IMR-90 (cell line): ENCODE data around the gene INHBC. TPM values are rescaled to one million over a fixed set of nuclear protein-coding genes. Genes with fewer than 3 reads are reported as not detected.

Experiments
- ATAC-seq: fragments of 200-7000 bp; cut with Tn5 transposase; 2 replicates; pipeline ENCODE4 v1.9.1; 2020; ENCODE audit warnings: low read depth, mild to moderate bottlenecking, moderate library complexity
- BruUV-seq: library from RNA; stranded (reverse); fragments of 400-500 nt; replicated peaks from 2 replicates; lab custom pipeline; 2021; lab: Mats Ljungman, UMichigan
- CTCF ChIA-PET: fragments of 300-600 bp; formaldehyde crosslinking; extraction: SDS; loops from one replicate; lab custom pipeline; 2021; ENCODE audit warnings: antibody characterized with exemption; lab: Yijun Ruan, JAX
- POLR2A ChIA-PET: fragments of 300-600 bp; sonication (Branson Sonifier 250); formaldehyde crosslinking; loops from one replicate; lab custom pipeline; 2022; ENCODE audit warnings: antibody characterized with exemption; ENCODE audit not compliant: unreplicated experiment; lab: Charles Lee
- DNase-seq: peaks from one replicate; pipeline ENCODE4 v3.0.0; 2013
- H2AFZ ChIP-seq: replicated peaks from 2 replicates; pipeline ENCODE3; 2013; ENCODE audit warnings: low read length, mild to moderate bottlenecking; ENCODE audit not compliant: poor library complexity
- H2AK5ac ChIP-seq: 2 replicates; pipeline ENCODE4 v1.6.1; 2013; ENCODE audit warnings: low read depth, low read length, inconsistent platforms
- H2AK9ac ChIP-seq: replicated peaks from 2 replicates; pipeline ENCODE3; 2013; ENCODE audit warnings: mild to moderate bottlenecking, low read depth, low read length, moderate library complexity; ENCODE audit not compliant: poor library complexity
- H2BK120ac ChIP-seq: 2 replicates; pipeline ENCODE4 v1.6.1; 2013; ENCODE audit warnings: low read depth, low read length, inconsistent platforms
- H2BK15ac ChIP-seq: 3 replicates; pipeline ENCODE4 v1.6.1; 2013; ENCODE audit warnings: low read depth, low read length, inconsistent platforms
- H2BK20ac ChIP-seq: 2 replicates; pipeline ENCODE4 v1.6.1; 2013; ENCODE audit warnings: low read depth, mild to moderate bottlenecking, inconsistent platforms, low read length, moderate library complexity
- H2BK5ac ChIP-seq: 2 replicates; pipeline ENCODE4 v1.6.1; 2013; ENCODE audit warnings: mild to moderate bottlenecking, low read depth, low read length, inconsistent platforms; ENCODE audit not compliant: poor library complexity, severe bottlenecking
- H3K14ac ChIP-seq: replicated peaks from 2 replicates; pipeline ENCODE4 v1.6.1; 2013; ENCODE audit warnings: low read depth, low read length, inconsistent platforms
- H3K18ac ChIP-seq: 2 replicates; pipeline ENCODE4 v1.6.1; 2013; ENCODE audit warnings: low read depth, low read length, control low read depth
- H3K23ac ChIP-seq: 2 replicates; pipeline ENCODE4 v1.6.1; 2013; ENCODE audit warnings: low read depth, low read length, inconsistent platforms
- H3K27ac ChIP-seq: 2 replicates; pipeline ENCODE4 v1.5.1; 2013; ENCODE audit warnings: mild to moderate bottlenecking, control low read depth, low read length; ENCODE audit not compliant: insufficient read depth
- H3K27me3 ChIP-seq: 2 replicates; pipeline ENCODE4 v1.6.1; 2013; ENCODE audit warnings: low read length; ENCODE audit not compliant: control insufficient read depth, insufficient read depth
- H3K36me3 ChIP-seq: 2 replicates; pipeline ENCODE4 v1.6.1; 2013; ENCODE audit warnings: low read length, mixed read lengths; ENCODE audit not compliant: control insufficient read depth, insufficient read depth
- H3K4ac ChIP-seq: 2 replicates; pipeline ENCODE4 v1.6.1; 2013; ENCODE audit warnings: low read depth, low read length, inconsistent platforms
- H3K4me1 ChIP-seq: 2 replicates; pipeline ENCODE4 v1.6.1; 2013; ENCODE audit warnings: low read length, mixed read lengths; ENCODE audit not compliant: control insufficient read depth, insufficient read depth
- H3K4me2 ChIP-seq: 2 replicates; pipeline ENCODE4 v1.6.1; 2013; ENCODE audit warnings: low read depth, mild to moderate bottlenecking, control low read depth, low read length, moderate library complexity
- H3K4me3 ChIP-seq: 2 replicates; pipeline ENCODE4 v1.5.1; 2013; ENCODE audit warnings: low read depth, mild to moderate bottlenecking, control low read depth, low read length, moderate library complexity; ENCODE audit not compliant: insufficient read depth
- H3K56ac ChIP-seq: 2 replicates; pipeline ENCODE4 v1.6.1; 2013; ENCODE audit warnings: low read length, inconsistent platforms; ENCODE audit not compliant: insufficient read depth; ENCODE audit errors: extremely low read depth
- H3K79me1 ChIP-seq, 2 experiments: 2 replicates each; pipeline ENCODE4 v1.6.1; 2013; ENCODE audit warnings: low read length in 2 of 2, inconsistent platforms in 1 of 2, low read depth in 1 of 2
- H3K9ac ChIP-seq: 2 replicates; pipeline ENCODE4 v1.6.1; 2013; ENCODE audit warnings: low read depth, low read length, control low read depth
- H3K9me1 ChIP-seq: 2 replicates; pipeline ENCODE4 v1.6.1; 2013; ENCODE audit warnings: low read length, inconsistent platforms; ENCODE audit not compliant: insufficient read depth
- H3K9me3 ChIP-seq: 2 replicates; pipeline ENCODE4 v1.6.1; 2013; ENCODE audit warnings: low read length; ENCODE audit not compliant: control insufficient read depth, insufficient read depth
- H4K20me1 ChIP-seq: 2 replicates; pipeline ENCODE4 v1.6.1; 2013; ENCODE audit warnings: low read length, inconsistent platforms; ENCODE audit not compliant: insufficient read depth
- H4K5ac ChIP-seq: 2 replicates; pipeline ENCODE4 v1.6.1; 2013; ENCODE audit warnings: mild to moderate bottlenecking, low read depth, low read length, control low read depth
- H4K8ac ChIP-seq, 2 experiments: 2 replicates each; pipeline ENCODE4 v1.6.1; 2013; ENCODE audit warnings: low read depth in 2 of 2, low read length in 2 of 2, control low read depth in 1 of 2, inconsistent platforms in 1 of 2
- H4K91ac ChIP-seq: 2 replicates; pipeline ENCODE4 v1.6.1; 2013; ENCODE audit warnings: low read depth, low read length, inconsistent platforms; ENCODE audit not compliant: insufficient read depth
- BHLHE40 ChIP-seq: fragments of 150-350 bp; IDR thresholded peaks from 2 replicates; pipeline ENCODE4 v1.6.1; 2016; ENCODE audit warnings: mild to moderate bottlenecking, low read depth, low read length
- CEBPB ChIP-seq: IDR thresholded peaks from 2 replicates; pipeline ENCODE4 v1.6.1; 2012; ENCODE audit warnings: low read depth, low read length, improper control_type of control experiment
- CHD1 ChIP-seq: IDR thresholded peaks from 2 replicates; pipeline ENCODE4 v1.6.1; 2012; ENCODE audit warnings: low read depth, low read length, improper control_type of control experiment
- FOS ChIP-seq: fragments of 150-350 bp; IDR thresholded peaks from 2 replicates; pipeline ENCODE4 v1.6.1; 2016; ENCODE audit warnings: low read depth, low read length
- MAFK ChIP-seq: IDR thresholded peaks from 2 replicates; pipeline ENCODE4 v1.6.1; 2012; ENCODE audit warnings: low read depth, low read length, improper control_type of control experiment
- MAZ ChIP-seq: IDR thresholded peaks from 2 replicates; pipeline ENCODE4 v1.6.1; 2012; ENCODE audit warnings: low read depth, mild to moderate bottlenecking, low read length, improper control_type of control experiment, moderate library complexity, borderline replicate concordance
- MXI1 ChIP-seq: IDR thresholded peaks from 2 replicates; pipeline ENCODE4 v1.6.1; 2012; ENCODE audit warnings: low read depth, mild to moderate bottlenecking, low read length, moderate library complexity, borderline replicate concordance
- NFE2L2 ChIP-seq: fragments of 150-350 bp; IDR thresholded peaks from 2 replicates; pipeline ENCODE4 v1.6.1; 2016; ENCODE audit warnings: low read depth, mild to moderate bottlenecking, low read length
- POLR2A ChIP-seq: IDR thresholded peaks from 2 replicates; pipeline ENCODE4 v1.6.1; 2012; ENCODE audit warnings: mild to moderate bottlenecking, low read depth, low read length
- RAD21 ChIP-seq: IDR thresholded peaks from 2 replicates; pipeline ENCODE4 v1.6.1; 2012; ENCODE audit warnings: low read length, improper control_type of control experiment
- RCOR1 ChIP-seq: IDR thresholded peaks from 2 replicates; pipeline ENCODE4 v1.6.1; 2012; ENCODE audit warnings: mild to moderate bottlenecking, low read length, improper control_type of control experiment; ENCODE audit not compliant: insufficient replicate concordance
- RFX5 ChIP-seq: IDR thresholded peaks from 2 replicates; pipeline ENCODE4 v1.8.0; 2012; ENCODE audit warnings: low read depth, mild to moderate bottlenecking, low read length, moderate library complexity
- SMC3 ChIP-seq: fragments of 150-350 bp; IDR thresholded peaks from 2 replicates; pipeline ENCODE4 v1.6.1; 2016; ENCODE audit warnings: low read depth, mild to moderate bottlenecking, antibody characterized with exemption, low read length, moderate library complexity
- WGBS, 2 experiments: methylation state at CpG; one replicate each; pipeline versions ENCODE4 v1.1.5 to v1.1.7; 2013; ENCODE audit warnings: missing lambda C conversion rate in 2 of 2; ENCODE audit not compliant: insufficient read length in 1 of 2; ENCODE audit errors: extremely low coverage in 2 of 2; 5-methylcytosine and 5-hydroxymethylcytosine counted together
- dilution Hi-C: fragments of 300-500 bp; cut with HindIII; formaldehyde crosslinking; loops from one replicate; pipeline ENCODE4 v1.14.3; 2018; ENCODE audit warnings: low sequenced_read_pairs; ENCODE audit not compliant: unreplicated experiment
- in situ Hi-C: fragments of 300-500 bp; cut with MboI; formaldehyde crosslinking; loops from 3 replicates; pipeline ENCODE4 v1.14.3; 2019; ENCODE audit warnings: low sequenced_read_pairs, inconsistent platforms, mixed read lengths
- intact Hi-C: fragments of 100-400 bp; cut with micrococcal nuclease; formaldehyde crosslinking; loops from 2 replicates; pipeline ENCODE4 v1.10.0; 2022
- polyA plus RNA-seq, 3 experiments: library from polyadenylated mRNA; depleted of rRNA; stranded (reverse); fragments of >200 nt; gene quantifications; 2 replicates each; pipeline ENCODE4 v1.2.3, GENCODE V29; 2012; ENCODE audit warnings: low replicate concordance in 1 of 3
- total RNA-seq: library from RNA; depleted of rRNA; stranded (reverse); fragments of >200 nt; gene quantifications from 2 replicates; pipeline ENCODE4 v1.2.3, GENCODE V29; 2012
- TF ChIP-seq, protein P1 (sequence below): fragments of 150-350 bp; IDR thresholded peaks from 2 replicates; pipeline ENCODE4 v1.6.1; 2016; ENCODE audit warnings: low read depth, mild to moderate bottlenecking, low read length, moderate library complexity, borderline replicate concordance
- TF ChIP-seq, protein P2 (sequence below): fragments of 150-350 bp; IDR thresholded peaks from 2 replicates; pipeline ENCODE4 v1.6.1; 2017; ENCODE audit warnings: mild to moderate bottlenecking, antibody characterized with exemption, low read length, low read depth
- TF ChIP-seq, protein P3 (sequence below): conservative IDR thresholded peaks from 2 replicates; pipeline ENCODE4 v1.5.1; 2012; ENCODE audit warnings: mild to moderate bottlenecking, low read depth, low read length, improper control_type of control experiment

INHBC gene
- total and polyA plus RNA-seq, 2 of the 4 experiments (the other 2 are of a cell fraction) = 0.09 TPM; not detected in 1

DNA sequence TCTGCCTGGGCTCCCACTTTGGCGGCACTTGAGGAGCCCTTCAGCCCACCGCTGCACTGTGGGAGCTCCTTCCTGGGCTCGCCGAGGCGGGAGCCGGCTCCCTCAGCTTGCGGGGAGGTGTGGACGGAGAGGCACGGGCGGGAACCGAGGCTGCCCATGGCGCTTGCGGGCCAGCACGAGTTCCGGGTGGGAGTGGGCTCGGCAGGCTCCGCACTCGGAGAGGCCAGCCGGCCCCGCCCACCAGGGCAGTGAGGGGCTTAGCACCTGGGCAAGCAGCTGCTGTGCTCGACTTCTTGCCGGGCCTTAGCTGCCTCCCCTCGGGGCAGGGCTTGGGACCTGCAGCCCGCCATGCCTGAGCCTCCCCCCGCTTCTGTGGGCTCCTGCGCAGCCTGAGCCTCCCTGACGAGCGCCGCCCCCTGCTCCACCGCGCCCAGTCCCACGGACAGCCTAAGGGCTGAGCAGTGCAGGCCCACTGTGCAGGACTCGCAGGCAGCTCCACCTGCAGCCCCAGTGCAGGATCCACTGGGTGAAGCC lies 48.3 kb upstream of the INHBC start:
- no peaks in the 10 kb centered on the region for H3K9me3 ChIP-seq
- no TSS peak for BruUV-seq
- H3K56ac ChIP-seq = no peak overlapping the region
- no peak overlapping the region for H4K8ac ChIP-seq
- H2BK120ac ChIP-seq = no peak overlapping the region
- ChIA-PET CTCF (interaction anchor here (0.7 kb wide), 1 partner anchor 37 kb away, joined by 3 read pairs; no protein-coding TSS in a partner anchor), POLR2A (no interaction called here)
- H3K27ac ChIP-seq = no peak overlapping the region
- H3K4me2 ChIP-seq = no peak overlapping the region
- intact Hi-C loops (no loop called here), in situ Hi-C loops (no loop called here), dilution Hi-C loops (no loop called here)
- no peak overlapping the region for H3K9ac ChIP-seq
- H2AK5ac ChIP-seq = no peak overlapping the region
- no peak overlapping the region for H2BK5ac ChIP-seq
- no peak for DNase-seq
- H4K5ac ChIP-seq = no peak overlapping the region
- H3K4ac ChIP-seq = no peak overlapping the region
- H3K4me1 ChIP-seq = peaks cover 11% of the 10 kb centered on the region; the same call in 1 of the 2 replicates
- H2AK9ac ChIP-seq = no peak overlapping the region
- H3K9me1 ChIP-seq = peaks cover 8% of the 10 kb centered on the region
- no peak overlapping the region for H3K4me3 ChIP-seq
- no peak overlapping the region for H4K91ac ChIP-seq
- ATAC-seq = no peak
- TF ChIP-seq BHLHE40 (no peak), MXI1 (no peak), RCOR1 (no peak), MAZ (no peak), MAFK (no peak), RFX5 (no peak), CEBPB (no peak), FOS (no peak), NFE2L2 (no peak), SMC3 (no peak), CHD1 (no peak), RAD21 (no peak), POLR2A (no peak)
- TF ChIP-seq, protein P1, sequence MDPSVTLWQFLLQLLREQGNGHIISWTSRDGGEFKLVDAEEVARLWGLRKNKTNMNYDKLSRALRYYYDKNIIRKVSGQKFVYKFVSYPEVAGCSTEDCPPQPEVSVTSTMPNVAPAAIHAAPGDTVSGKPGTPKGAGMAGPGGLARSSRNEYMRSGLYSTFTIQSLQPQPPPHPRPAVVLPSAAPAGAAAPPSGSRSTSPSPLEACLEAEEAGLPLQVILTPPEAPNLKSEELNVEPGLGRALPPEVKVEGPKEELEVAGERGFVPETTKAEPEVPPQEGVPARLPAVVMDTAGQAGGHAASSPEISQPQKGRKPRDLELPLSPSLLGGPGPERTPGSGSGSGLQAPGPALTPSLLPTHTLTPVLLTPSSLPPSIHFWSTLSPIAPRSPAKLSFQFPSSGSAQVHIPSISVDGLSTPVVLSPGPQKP = no peak
- TF ChIP-seq, protein P2, sequence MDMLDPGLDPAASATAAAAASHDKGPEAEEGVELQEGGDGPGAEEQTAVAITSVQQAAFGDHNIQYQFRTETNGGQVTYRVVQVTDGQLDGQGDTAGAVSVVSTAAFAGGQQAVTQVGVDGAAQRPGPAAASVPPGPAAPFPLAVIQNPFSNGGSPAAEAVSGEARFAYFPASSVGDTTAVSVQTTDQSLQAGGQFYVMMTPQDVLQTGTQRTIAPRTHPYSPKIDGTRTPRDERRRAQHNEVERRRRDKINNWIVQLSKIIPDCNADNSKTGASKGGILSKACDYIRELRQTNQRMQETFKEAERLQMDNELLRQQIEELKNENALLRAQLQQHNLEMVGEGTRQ = no peak
- TF ChIP-seq, protein P3, sequence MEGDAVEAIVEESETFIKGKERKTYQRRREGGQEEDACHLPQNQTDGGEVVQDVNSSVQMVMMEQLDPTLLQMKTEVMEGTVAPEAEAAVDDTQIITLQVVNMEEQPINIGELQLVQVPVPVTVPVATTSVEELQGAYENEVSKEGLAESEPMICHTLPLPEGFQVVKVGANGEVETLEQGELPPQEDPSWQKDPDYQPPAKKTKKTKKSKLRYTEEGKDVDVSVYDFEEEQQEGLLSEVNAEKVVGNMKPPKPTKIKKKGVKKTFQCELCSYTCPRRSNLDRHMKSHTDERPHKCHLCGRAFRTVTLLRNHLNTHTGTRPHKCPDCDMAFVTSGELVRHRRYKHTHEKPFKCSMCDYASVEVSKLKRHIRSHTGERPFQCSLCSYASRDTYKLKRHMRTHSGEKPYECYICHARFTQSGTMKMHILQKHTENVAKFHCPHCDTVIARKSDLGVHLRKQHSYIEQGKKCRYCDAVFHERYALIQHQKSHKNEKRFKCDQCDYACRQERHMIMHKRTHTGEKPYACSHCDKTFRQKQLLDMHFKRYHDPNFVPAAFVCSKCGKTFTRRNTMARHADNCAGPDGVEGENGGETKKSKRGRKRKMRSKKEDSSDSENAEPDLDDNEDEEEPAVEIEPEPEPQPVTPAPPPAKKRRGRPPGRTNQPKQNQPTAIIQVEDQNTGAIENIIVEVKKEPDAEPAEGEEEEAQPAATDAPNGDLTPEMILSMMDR = no peak
- WGBS, 2 experiments = 98% methylated on average over 22 of the region's 33 CpGs; no CpG with 5 or more reads in 1 of the 2 experiments
- H3K79me1 ChIP-seq = peaks cover 15 to 24% of the 10 kb centered on the region in 2 experiments
- peaks cover 6% of the 10 kb centered on the region for H3K36me3 ChIP-seq
- H3K27me3 ChIP-seq = no peaks in the 10 kb centered on the region
- H2BK20ac ChIP-seq = no peak overlapping the region
- no peak overlapping the region for H3K23ac ChIP-seq
- H3K18ac ChIP-seq = no peak overlapping the region
- H4K20me1 ChIP-seq = no peaks in the 10 kb centered on the region
- no peak overlapping the region for H2BK15ac ChIP-seq
- H3K14ac ChIP-seq = no peak overlapping the region
- no peak overlapping the region for H2AFZ ChIP-seq
